HepG2 (cell line): ENCODE measurements around the gene PCDH12. TPM values are rescaled to one million over a fixed set of nuclear protein-coding genes. Genes with fewer than 3 reads are reported as not detected.

Experiments
- GABPB1 ChIP-seq: IDR thresholded peaks from 2 replicates; pipeline ENCODE4 v1.6.1; 2016; ENCODE audit warnings: mild to moderate bottlenecking, missing genetic modification reagents, moderate library complexity, missing compliant biosample characterization
- GPN1 ChIP-seq: sonication (generic); formaldehyde crosslinking; IDR thresholded peaks from 2 replicates; pipeline ENCODE4 v1.5.1; 2020; ENCODE audit warnings: missing genetic modification reagents, borderline replicate concordance
- HDAC6 ChIP-seq: fragments of 200-600 bp; sonication (generic); IDR thresholded peaks from 2 replicates; pipeline ENCODE4 v1.7.0; 2017; ENCODE audit warnings: mild to moderate bottlenecking, antibody characterized with exemption, low read length, low read depth
- HNRNPL ChIP-seq: fragments of 200-400 bp; formaldehyde crosslinking; IDR thresholded peaks from 2 replicates; pipeline ENCODE4 v1.6.1; 2017; ENCODE audit warnings: mild to moderate bottlenecking, low read depth, low read length
- TEAD2 ChIP-seq: sonication (generic); formaldehyde crosslinking; IDR thresholded peaks from 2 replicates; pipeline ENCODE4 v1.9.0; 2021; ENCODE audit warnings: missing genetic modification reagents
- ZBTB2 ChIP-seq: sonication (generic); formaldehyde crosslinking; IDR thresholded peaks from 2 replicates; pipeline ENCODE4 v1.8.0; 2022; ENCODE audit warnings: low read depth, missing genetic modification reagents
- ZBTB4 ChIP-seq: sonication (generic); formaldehyde crosslinking; IDR thresholded peaks from 2 replicates; pipeline ENCODE4 v1.4.0; 2020; ENCODE audit warnings: missing genetic modification reagents, mild to moderate bottlenecking, borderline replicate concordance
- ZBTB46 ChIP-seq: sonication (generic); formaldehyde crosslinking; IDR thresholded peaks from 2 replicates; pipeline ENCODE4 v1.4.0; 2020; ENCODE audit warnings: mild to moderate bottlenecking, missing genetic modification reagents, borderline replicate concordance
- ZNF280B ChIP-seq: sonication (generic); formaldehyde crosslinking; IDR thresholded peaks from 2 replicates; pipeline ENCODE4 v1.5.0; 2020; ENCODE audit warnings: missing genetic modification reagents, mild to moderate bottlenecking, borderline replicate concordance
- ZNF563 ChIP-seq: sonication (generic); formaldehyde crosslinking; IDR thresholded peaks from 2 replicates; pipeline ENCODE4 v1.8.0; 2022; ENCODE audit warnings: mild to moderate bottlenecking, moderate library complexity, missing genetic modification reagents
- ZNF782 ChIP-seq: sonication (generic); formaldehyde crosslinking; IDR thresholded peaks from 2 replicates; pipeline ENCODE4 v1.4.0; 2020; ENCODE audit warnings: missing genetic modification reagents, mild to moderate bottlenecking, borderline replicate concordance
- ZNF850 ChIP-seq: sonication (generic); formaldehyde crosslinking; conservative IDR thresholded peaks from 2 replicates; pipeline ENCODE4 v1.9.0; 2021; ENCODE audit warnings: mild to moderate bottlenecking, missing genetic modification reagents
- polyA plus RNA-seq, 8 experiments: library from polyadenylated mRNA; depleted of rRNA in 3 of 8; stranded (reverse) in 7 of 8; unstranded in 1 of 8; fragments of >200 nt; fragmentation: Illumina TruSeq in 4 of 8; extraction: Trizol in 4 of 8; gene quantifications; 2 replicates each; pipeline versions ENCODE4 v1.2.1 to v1.2.3, GENCODE V29; 2011 to 2016; ENCODE audit warnings: low read depth in 4 of 8, missing spikeins in 1 of 8, mixed read lengths in 1 of 8; ENCODE audit not compliant: insufficient read depth in 1 of 8
- total RNA-seq, 5 experiments: library from RNA; depleted of rRNA; stranded (reverse); fragments of >200 nt; fragmentation: Illumina TruSeq; extraction: Trizol; gene quantifications; 2 replicates each; pipeline ENCODE4 v1.2.3, GENCODE V29; 2016; ENCODE audit warnings: low read depth in 1 of 5
- TF ChIP-seq, protein P1 (sequence below): sonication (generic); formaldehyde crosslinking; IDR thresholded peaks from 2 replicates; pipeline ENCODE4 v1.4.0; 2020; ENCODE audit warnings: missing genetic modification reagents
- TF ChIP-seq, protein P2 (sequence below): sonication (generic); formaldehyde crosslinking; conservative IDR thresholded peaks from 2 replicates; pipeline ENCODE4 v1.4.0; 2020; ENCODE audit warnings: missing genetic modification reagents
- TF ChIP-seq, protein P3 (sequence below): sonication (generic); formaldehyde crosslinking; IDR thresholded peaks from 2 replicates; pipeline ENCODE4 v1.5.0; 2020; ENCODE audit warnings: missing genetic modification reagents

The PCDH12 gene
- total and polyA plus RNA-seq, 2 of the 13 experiments (the other 11 are each of a cell fraction or from before 2014, with no cell fraction given): not detected

- TF ChIP-seq TEAD2 (CRISPR knock-in tag): no peak
- TF ChIP-seq ZNF280B (CRISPR knock-in tag): no peak; the same call in 1 of the 2 replicates
- TF ChIP-seq HNRNPL: 0 out of 2 replicates have a peak, but pooled peaks have one; percentile 58
- peak; percentile 98 for TF ChIP-seq ZNF782 (CRISPR knock-in tag)
- TF ChIP-seq, protein P1, sequence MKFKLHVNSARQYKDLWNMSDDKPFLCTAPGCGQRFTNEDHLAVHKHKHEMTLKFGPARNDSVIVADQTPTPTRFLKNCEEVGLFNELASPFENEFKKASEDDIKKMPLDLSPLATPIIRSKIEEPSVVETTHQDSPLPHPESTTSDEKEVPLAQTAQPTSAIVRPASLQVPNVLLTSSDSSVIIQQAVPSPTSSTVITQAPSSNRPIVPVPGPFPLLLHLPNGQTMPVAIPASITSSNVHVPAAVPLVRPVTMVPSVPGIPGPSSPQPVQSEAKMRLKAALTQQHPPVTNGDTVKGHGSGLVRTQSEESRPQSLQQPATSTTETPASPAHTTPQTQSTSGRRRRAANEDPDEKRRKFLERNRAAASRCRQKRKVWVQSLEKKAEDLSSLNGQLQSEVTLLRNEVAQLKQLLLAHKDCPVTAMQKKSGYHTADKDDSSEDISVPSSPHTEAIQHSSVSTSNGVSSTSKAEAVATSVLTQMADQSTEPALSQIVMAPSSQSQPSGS (CRISPR knock-in tag): no peak
- peak; percentile 74; the same call in 1 of the 2 replicates for TF ChIP-seq ZBTB4 (CRISPR knock-in tag)
- TF ChIP-seq GABPB1 (CRISPR knock-in tag): peak; percentile 97
- TF ChIP-seq ZNF850 (CRISPR knock-in tag): no peak
- TF ChIP-seq GPN1: no peak
- TF ChIP-seq ZBTB46: 0 out of 2 replicates have a peak, but pooled peaks have one; percentile 80
- TF ChIP-seq, protein P2, sequence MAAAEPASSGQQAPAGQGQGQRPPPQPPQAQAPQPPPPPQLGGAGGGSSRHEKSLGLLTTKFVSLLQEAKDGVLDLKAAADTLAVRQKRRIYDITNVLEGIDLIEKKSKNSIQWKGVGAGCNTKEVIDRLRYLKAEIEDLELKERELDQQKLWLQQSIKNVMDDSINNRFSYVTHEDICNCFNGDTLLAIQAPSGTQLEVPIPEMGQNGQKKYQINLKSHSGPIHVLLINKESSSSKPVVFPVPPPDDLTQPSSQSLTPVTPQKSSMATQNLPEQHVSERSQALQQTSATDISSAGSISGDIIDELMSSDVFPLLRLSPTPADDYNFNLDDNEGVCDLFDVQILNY (CRISPR knock-in tag): no peak
- TF ChIP-seq ZNF563 (CRISPR knock-in tag): peak; percentile 75; the same call in 1 of the 2 replicates
- TF ChIP-seq ZBTB2 (CRISPR knock-in tag): no peak; the same call in 1 of the 2 replicates
- TF ChIP-seq, protein P3, sequence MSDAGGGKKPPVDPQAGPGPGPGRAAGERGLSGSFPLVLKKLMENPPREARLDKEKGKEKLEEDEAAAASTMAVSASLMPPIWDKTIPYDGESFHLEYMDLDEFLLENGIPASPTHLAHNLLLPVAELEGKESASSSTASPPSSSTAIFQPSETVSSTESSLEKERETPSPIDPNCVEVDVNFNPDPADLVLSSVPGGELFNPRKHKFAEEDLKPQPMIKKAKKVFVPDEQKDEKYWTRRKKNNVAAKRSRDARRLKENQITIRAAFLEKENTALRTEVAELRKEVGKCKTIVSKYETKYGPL (CRISPR knock-in tag): no peak
- no peak for TF ChIP-seq HDAC6
These were observed 34.3 kb downstream of the PCDH12 start, which contains the start of gene DELE1 (continued) for GRCh38 chr5:141923448-141924313.
